ENCODE results near the gene B3GAT2.

DNA sequence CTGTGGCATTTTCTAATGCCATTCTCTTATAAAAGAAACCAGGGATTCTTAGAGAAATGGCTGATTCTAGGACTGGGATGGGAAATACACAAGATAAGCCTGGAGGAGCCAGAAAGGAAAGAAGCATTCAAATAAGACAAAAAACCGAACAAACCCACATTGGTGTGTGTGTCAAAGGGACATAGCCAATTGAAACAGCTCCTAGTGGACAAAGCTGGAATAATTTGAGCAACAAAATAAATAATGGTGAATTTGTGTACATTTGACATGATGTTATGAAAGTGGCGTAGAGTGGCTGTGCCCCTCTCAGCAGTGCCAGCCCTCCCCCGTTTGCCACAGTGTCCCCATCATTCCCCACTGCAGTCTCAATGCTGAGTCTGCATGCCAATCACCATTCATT lies 55.5 kb downstream of the B3GAT2 start:
- TF ChIP-seq POLR2A (IDR thresholded peaks at IDR 0.05): no peak
- TF ChIP-seq, protein P1, sequence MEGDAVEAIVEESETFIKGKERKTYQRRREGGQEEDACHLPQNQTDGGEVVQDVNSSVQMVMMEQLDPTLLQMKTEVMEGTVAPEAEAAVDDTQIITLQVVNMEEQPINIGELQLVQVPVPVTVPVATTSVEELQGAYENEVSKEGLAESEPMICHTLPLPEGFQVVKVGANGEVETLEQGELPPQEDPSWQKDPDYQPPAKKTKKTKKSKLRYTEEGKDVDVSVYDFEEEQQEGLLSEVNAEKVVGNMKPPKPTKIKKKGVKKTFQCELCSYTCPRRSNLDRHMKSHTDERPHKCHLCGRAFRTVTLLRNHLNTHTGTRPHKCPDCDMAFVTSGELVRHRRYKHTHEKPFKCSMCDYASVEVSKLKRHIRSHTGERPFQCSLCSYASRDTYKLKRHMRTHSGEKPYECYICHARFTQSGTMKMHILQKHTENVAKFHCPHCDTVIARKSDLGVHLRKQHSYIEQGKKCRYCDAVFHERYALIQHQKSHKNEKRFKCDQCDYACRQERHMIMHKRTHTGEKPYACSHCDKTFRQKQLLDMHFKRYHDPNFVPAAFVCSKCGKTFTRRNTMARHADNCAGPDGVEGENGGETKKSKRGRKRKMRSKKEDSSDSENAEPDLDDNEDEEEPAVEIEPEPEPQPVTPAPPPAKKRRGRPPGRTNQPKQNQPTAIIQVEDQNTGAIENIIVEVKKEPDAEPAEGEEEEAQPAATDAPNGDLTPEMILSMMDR (IDR thresholded peaks at IDR 0.05 in 4 of 5, conservative IDR thresholded peaks at IDR 0.05 in 1 of 5): no peak
